Frontal cortex (tissue), 4 donors: Measurements from ENCODE around the gene C2CD3. TPM values are rescaled to one million over a fixed set of nuclear protein-coding genes. Genes with fewer than 3 reads are reported as not detected.
"Not testable (repeated sequence)": the region's sequence is repeated elsewhere in the genome, so short reads cannot be mapped to it uniquely, and the experiment has no call there.

Source experiments
- DNase-seq, 2 donors: peaks; one replicate each; pipeline ENCODE4 v3.0.0; 2012; ENCODE audit warnings: low spot score in 2 of 2
- FAIRE-seq: peaks from 2 replicates; lab custom pipeline; 2012; peaks lifted over from hg19 to GRCh38; lab: Jason Lieb, UNC
- total RNA-seq: library from RNA; depleted of rRNA; stranded (reverse); fragments of >200 nt; gene quantifications from one replicate; pipeline ENCODE4 v1.2.3, GENCODE V29; 2014
- donor health status: control.
- donor health status: control.
- donor health status: control.

The C2CD3 gene
- total RNA-seq, 1 donor from 2014 or later = 11.8 TPM

GRCh38 chr11:74077193-74077592 lies 93.6 kb downstream of the C2CD3 start:
- no peak for DNase-seq
- no peak for FAIRE-seq

GRCh38 chr11:74072721-74073120 lies 98.1 kb downstream of the C2CD3 start:
- DNase-seq = no peak
- FAIRE-seq = no peak

GRCh38 chr11:74072286-74072685 lies 98.5 kb downstream of the C2CD3 start:
- no peak for FAIRE-seq

GRCh38 chr11:74070723-74071492 lies 99.9 kb downstream of the C2CD3 start:
- no peak for FAIRE-seq
- no peak for DNase-seq

More at GRCh38 chr11:74072286-74072685, 98.5 kb downstream of the C2CD3 start:
- DNase-seq = no peak

- FAIRE-seq (no peak), DNase-seq (no peak)
Observed at GRCh38 chr11:74069146-74070046, 101.4 kb downstream of the C2CD3 start.

GRCh38 chr11:74066663-74067062 lies 104.1 kb downstream of the C2CD3 start:
- not testable (repeated sequence) for DNase-seq, FAIRE-seq

- not testable (repeated sequence) for FAIRE-seq
Observed at GRCh38 chr11:74065534-74065933, 105.3 kb downstream of the C2CD3 start.

GRCh38 chr11:74063628-74064027 lies 107.2 kb downstream of the C2CD3 start:
- not testable (repeated sequence) for FAIRE-seq, DNase-seq

More at GRCh38 chr11:74065534-74065933, 105.3 kb downstream of the C2CD3 start:
- DNase-seq = not testable (repeated sequence)

- not testable (repeated sequence) for DNase-seq, FAIRE-seq
Observed at GRCh38 chr11:74061599-74061998, 109.2 kb downstream of the C2CD3 start.

- DNase-seq = no peak
- FAIRE-seq = no peak
Observed at GRCh38 chr11:74057249-74058151, 113.3 kb downstream of the C2CD3 start.

- FAIRE-seq (no peak), DNase-seq (no peak)
Observed at GRCh38 chr11:74055938-74056337, 114.9 kb downstream of the C2CD3 start.

- no peak for DNase-seq
- FAIRE-seq = no peak
Observed at GRCh38 chr11:74050465-74050864, 120.3 kb downstream of the C2CD3 start.

- FAIRE-seq (no peak), DNase-seq (no peak)
Observed at GRCh38 chr11:74048993-74049392, 121.8 kb downstream of the C2CD3 start.

- FAIRE-seq = no peak
Observed at GRCh38 chr11:74044538-74044937, 126.3 kb downstream of the C2CD3 start.

GRCh38 chr11:74043450-74043849 lies 127.4 kb downstream of the C2CD3 start:
- no peak for FAIRE-seq
- no peak for DNase-seq

More at GRCh38 chr11:74044538-74044937, 126.3 kb downstream of the C2CD3 start:
- no peak for DNase-seq

GRCh38 chr11:74037309-74037708 lies 133.5 kb downstream of the C2CD3 start:
- FAIRE-seq = no peak
- DNase-seq = no peak

GRCh38 chr11:74035264-74035663 lies 135.5 kb downstream of the C2CD3 start:
- FAIRE-seq = no peak

GRCh38 chr11:74033046-74033445 lies 137.8 kb downstream of the C2CD3 start:
- DNase-seq = no peak
- FAIRE-seq = no peak

More at GRCh38 chr11:74035264-74035663, 135.5 kb downstream of the C2CD3 start:
- no peak for DNase-seq
